Stimulated activated CD4-positive, alpha-beta T cell treated with anti-CD3 and anti-CD28 coated beads, Interleukin-2, amount 100 ng/mL, for 24 hours (primary cell): Measurements from ENCODE around the gene SHB.
"Not testable (repeated sequence)": the region's sequence is repeated elsewhere in the genome, so short reads cannot be mapped to it uniquely, and the experiment has no call there.

Source experiments
- DNase-seq, 2 donors: peaks; one replicate each; pipeline ENCODE4 v3.0.0-alpha.2; 2020

Gene SHB

DNA sequence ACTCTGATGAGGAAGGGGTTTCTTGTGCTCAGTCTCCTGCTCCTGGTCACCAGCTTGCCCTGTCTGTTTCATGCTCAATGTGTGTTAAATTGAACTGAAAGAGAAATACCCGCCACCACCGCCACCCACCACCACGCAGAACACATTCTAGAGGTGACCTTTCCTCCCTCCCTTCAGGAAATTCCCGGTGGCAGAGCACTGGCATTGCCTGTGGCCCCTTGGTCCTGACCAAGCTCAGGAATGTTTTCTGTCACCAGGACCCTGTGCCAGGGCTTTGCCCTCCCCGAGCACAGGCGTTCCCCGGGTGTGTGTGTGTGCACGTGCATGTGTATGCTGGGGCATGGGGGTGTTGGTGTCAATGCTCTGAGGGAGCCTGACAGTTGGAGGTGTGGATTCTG is 154.9 kb downstream of the SHB start:
- no peak for DNase-seq

DNA sequence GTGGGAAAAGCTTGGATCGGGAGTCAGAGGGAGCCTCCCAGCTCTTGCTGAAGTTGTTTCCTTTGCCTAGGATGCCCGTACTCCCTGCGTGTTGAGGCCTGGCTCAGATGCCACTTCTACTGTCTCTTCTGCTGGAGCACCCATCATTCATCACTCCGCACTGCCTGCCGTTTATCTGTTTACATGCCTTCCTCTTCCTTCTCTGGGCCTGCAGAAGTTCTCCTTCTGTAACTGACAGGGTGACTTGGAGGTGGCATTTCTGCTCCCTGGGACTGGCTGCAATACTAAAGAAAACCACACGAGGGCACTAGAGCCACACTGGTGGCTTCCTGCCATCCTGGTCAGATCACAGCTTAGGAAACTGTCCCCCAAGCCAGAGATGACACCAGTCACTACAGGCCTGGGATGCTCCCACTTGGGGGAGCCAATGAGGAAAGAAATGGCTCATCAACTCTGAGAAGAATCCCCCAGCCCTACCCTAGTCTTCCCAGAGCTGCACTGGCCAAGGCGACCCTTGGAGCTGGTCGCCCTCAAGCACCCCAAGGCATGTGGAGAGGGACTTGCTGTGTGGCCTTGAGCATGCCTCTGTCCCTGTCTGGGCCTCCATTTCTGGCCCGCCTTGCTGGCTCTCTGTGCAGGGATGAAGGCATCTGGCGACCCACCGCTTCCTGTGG is 155.4 kb downstream of the SHB start:
- peak; percentile 86 to 88 for DNase-seq

DNA sequence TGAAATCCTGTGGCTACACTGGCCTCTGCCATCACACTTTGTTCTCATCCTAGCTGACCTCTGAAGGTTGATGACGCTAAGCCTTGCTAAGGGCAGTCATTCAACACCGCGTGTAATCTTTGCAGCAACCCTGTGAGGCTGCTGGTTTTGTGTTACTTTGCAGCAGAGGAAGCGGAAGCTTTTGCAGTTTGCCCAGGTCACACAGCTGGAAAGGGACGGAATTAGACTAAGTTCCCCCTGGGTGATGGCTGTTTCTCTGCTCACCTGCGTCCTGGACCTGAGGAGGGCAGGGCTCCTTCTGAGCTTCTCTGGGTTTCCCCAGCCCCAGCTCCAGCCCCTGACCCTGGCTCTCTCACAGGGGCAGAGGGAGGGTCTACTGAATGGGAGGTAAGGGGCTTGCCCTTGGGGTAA is 157.8 kb downstream of the SHB start:
- DNase-seq: no peak

DNA sequence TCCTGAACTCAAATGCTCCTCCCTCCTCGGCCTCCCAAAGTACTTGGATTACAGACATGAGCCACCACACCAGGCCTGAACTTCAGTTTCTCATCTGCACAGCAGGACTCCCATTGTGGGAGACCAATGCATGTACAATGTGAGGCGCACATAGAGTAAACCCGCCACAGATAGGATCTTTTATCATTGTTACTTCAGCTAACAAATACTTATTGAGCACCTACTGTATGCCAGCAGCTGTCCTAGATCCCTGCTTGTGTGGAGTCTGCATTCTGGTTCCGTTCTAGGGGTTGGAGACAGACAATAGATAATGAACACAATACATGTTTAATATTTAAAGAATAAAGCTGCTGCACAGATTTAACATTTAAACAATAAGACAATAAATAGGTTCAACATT is 158.8 kb downstream of the SHB start:
- DNase-seq: no peak

GRCh38 chr9:37909836-37910235 is 159.2 kb downstream of the SHB start:
- DNase-seq: not testable (repeated sequence)

DNA sequence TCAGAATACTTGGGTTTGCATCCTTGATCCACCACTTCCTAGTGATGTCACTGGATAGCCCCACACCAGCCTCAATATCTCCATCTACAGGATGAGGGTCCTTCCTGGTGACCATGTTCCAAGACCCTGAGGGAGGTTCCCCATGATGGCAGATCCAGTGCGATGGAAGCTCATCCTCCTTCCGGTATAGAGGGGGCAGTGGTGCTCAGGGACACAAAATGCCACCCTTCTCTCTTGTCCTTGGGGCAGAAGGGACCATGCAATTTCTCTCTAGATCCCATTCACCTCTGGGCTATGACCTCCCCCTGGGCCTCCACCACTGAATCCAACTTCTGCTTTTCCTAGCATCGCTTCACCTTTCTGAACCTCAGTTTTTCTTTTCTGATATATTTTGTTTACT is 159.7 kb downstream of the SHB start:
- no peak for DNase-seq

GRCh38 chr9:37908698-37909186 is 160.3 kb downstream of the SHB start:
- DNase-seq: no peak

DNA sequence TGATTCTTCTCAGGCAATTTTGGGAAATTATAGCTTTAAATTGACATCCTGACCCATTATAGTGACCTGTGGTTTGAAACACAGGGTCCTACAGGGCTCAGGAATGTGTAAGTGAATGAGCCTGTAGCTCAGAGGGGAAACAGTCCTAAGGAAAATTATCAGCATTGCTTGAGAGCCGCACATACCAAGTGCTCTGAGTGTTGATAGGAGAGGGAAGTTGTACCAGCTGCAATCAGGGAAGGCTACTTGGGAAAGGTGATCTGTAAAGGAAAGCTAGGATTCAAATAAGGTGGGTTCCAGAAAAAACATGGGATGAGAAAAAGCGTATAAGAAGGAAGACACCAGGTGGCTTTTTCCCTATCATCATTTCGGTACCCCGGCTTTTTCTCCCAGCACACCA is 160.7 kb downstream of the SHB start:
- no peak for DNase-seq

DNA sequence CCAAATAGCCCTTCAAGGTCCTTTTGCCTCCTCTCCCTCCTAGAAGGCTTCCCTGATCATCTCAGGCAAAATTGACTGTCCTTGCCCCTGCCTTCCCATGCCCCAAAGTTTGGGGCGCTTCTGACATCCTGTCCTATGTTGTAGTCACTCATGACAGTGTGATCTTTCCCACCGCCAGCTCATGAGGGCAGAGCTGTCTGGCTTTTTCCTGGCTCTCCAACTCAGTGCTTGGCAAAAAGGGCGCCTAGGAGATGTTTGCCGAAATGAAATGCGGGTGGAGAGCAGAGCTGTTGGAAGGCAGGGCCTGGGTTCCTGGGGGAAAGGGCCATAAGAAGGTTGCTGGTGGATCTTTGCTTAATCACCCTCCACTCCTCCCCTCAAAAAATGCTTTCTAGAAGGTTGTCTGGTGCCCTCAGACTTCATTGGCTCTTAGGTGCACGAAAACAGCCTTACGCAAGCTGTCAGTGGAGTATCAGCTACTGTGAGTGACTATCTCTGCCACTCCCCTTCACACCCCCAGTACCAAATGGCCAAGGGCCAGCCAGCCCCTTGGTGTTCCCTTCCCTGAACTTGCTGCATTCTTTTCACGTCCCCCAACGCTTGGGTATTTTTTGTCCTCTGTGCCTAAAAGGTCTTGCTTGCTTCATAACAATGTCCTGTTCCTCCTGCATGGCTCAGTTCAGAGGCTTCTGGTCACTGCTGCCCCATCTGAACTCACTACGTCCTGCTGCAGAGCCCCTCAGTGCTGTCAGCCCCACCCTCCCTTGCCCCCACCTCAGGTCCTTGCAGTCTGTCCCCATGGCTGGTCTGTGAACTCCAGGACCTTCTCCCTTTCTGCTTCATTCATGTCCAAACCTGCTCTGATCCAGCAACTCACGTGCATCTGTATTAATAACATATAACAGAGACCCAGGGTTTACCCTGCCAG is 162.5 kb downstream of the SHB start:
- DNase-seq: no peak

GRCh38 chr9:37905776-37906175 is 163.3 kb downstream of the SHB start:
- no peak for DNase-seq

DNA sequence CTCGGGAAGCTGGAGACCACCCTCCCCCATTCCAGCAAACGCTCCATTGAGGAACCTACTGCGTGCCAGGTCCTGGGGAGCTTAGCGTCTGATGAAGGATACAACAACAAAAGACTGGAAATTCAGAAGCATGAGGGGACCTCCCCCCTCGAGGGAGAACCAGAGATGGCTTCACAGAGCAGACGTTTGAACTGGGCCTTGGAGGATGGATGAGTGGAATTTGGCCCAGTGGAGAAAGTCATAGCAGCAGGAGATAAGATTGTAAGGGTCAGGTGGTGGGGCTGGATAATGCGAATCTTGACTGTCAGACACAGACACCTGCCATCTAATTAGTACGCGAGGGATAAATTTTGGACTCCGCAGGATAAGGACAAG is 163.9 kb downstream of the SHB start:
- DNase-seq: no peak

- DNase-seq: no peak
Measured at GRCh38 chr9:37904445-37905130, 164.4 kb downstream of the SHB start.

DNA sequence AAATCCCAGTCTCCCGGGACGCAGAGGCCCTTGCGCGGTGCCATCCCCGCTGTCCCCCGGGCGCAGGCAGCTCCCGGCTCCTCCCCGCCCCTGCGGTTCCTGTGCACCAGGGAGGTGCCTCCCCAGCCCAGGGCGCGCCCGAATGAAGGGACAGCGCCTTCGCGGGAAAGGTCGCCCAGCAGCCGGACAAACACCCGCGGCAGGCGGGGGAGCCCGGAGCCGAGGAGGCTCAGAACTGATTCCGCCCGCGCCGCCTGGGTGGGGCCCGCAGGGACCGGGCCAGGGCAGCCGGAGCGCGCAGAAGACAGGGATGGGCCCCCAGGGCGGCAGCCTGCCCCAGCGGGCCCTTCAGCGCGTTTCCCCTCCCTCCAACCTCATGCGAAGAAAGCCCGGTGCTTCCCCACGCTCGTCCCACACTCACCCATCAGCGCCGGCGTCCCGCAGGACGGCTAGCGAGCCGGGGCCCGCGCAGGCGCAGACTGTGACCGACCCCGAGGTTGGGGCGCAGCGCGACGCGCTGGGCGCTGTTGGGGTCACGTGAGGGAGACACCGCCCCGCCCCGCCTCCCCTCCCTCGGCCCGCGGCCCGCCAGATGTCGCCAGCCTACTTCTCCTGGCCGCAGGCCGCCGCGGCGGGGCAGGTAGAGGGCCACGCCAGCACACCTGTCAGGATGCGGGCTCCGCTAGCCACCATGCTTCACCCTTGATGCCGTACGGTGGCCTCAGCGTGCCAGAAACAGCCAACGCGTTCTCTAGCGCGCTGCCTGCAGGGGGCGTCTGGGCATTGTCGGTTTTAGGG is 165.2 kb downstream of the SHB start, which contains the start of gene SLC25A51:
TSS of gene SLC25A51 (minus strand) at position 481 of the 798 bp plus-strand sequence. CDS start 15,577 bp downstream, outside the sequence.
- DNase-seq: peak; percentile 96 to 98

DNA sequence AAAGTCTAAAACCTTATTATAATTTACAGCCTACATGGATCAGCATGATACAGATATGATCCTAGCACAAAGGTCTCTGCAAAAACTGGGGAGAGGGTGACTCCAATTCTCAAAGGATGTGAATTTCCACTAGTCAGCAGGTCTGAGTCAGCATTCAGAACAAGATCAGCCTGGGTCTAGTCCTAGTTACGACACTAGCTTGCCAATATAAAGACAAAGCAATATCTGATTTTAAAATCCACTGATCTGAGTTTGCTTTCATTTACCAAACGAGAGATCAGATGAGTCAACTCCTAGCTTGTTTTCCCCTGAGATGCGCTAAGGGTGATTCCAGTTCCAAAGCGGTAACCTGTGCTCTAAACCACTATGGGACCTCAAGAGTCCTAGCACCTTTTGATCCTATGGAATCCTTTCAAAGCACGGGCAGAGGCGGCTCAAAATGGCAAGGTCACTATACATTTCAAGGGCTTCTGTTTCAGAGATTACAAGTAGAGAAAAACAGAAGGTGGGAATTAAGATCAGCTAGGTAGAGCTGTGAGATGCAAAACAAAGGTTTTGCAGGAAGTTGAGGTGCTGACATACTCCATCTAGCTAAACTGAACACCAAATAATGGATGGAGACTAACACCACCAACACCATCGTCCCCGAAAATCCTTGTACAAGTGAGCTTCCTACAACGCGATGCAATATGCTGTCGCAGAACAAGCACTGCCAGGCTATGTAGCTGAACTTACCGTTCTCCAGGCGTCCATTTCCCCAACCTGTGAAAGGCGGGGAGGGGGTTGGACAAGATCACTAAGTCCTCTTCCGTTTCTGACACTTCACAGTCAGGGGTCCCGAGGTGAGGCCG is 166.0 kb downstream of the SHB start:
- no peak for DNase-seq

DNA sequence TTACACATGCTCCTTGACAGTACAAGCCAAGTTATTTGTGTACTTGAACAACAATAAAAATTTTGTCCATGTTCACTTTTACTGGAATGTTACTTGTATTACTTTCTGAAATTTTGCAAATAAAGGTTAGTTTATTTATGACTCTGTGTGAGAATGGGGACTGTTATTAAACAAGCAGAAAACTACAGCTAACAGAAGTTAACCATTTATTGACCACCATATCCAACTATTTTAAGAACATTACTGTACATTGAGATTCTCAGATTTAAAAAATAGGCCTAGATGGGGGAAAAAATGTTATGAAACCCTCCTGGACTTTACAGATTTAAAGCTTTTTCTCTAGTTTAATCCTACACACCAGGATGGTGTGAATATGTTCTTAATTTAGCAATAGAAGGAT is 166.9 kb downstream of the SHB start:
- no peak for DNase-seq

- DNase-seq: no peak
Measured at GRCh38 chr9:37899041-37899440, 170.0 kb downstream of the SHB start.

GRCh38 chr9:37897665-37898064 is 171.4 kb downstream of the SHB start:
- no peak for DNase-seq

DNA sequence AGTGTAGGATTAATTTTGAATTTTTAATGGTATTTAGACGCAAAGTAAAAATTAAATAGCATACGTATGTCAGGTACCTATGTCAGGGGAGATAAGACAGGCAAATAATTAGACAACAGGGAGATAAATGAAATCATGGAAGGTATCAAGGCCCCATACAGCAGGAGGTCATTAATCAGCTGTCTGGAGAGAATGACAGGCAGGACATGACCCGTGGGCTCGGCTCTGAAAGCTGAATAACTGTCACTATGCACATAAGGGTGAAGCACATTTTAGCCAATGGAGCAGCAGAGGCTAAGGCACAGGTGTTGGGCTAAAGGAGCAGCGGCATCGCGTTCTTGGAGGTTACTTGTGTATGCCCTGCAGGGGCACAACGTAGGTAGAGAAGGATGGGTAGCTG is 177.0 kb downstream of the SHB start:
- no peak for DNase-seq

- not testable (repeated sequence) for DNase-seq
Measured at GRCh38 chr9:37891042-37891441, 178.0 kb downstream of the SHB start.

- no peak for DNase-seq
Measured at GRCh38 chr9:37889536-37889935, 179.5 kb downstream of the SHB start.

DNA sequence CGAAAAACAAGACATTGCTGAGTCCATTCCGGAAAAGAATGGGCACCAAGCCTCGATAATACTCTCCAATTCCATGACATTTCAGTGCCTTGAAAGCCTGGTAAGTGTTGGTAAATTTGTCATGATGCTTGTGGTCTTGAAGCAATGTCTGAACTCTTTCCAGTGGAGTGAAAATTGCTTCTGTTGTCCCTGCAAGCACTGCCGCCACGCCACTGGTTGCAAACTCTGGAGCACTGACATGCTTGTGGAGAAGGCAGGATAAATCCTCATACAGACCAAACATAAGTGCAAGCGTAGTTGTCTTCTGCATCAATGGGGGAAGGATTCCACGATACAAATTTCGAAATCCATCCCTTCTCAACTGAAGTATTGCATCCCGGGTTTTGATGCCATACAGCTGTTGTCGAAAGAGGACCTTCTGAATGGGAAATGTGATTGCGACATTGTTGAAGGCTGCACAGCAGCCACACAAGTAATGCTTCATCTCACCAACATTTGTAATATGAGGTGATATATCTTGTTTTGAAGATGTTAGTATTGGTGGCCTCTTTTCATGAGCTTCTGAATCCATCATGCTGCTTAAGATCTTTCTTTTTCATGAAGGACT is 180.9 kb downstream of the SHB start:
- not testable (repeated sequence) for DNase-seq
